DMS114 treated with DMSO at 0.1 percent for 48 hours (cell line): Measurements from ENCODE around the gene ETHE1.
"Not testable (repeated sequence)": the region's sequence is repeated elsewhere in the genome, so short reads cannot be mapped to it uniquely, and the experiment has no call there.

ENCODE experiments used
- DNase-seq: peaks from one replicate; lab custom pipeline; 2025; ENCODE audit not compliant: unreplicated experiment; lab: John Stamatoyannopoulos, UW

Gene ETHE1

DNA sequence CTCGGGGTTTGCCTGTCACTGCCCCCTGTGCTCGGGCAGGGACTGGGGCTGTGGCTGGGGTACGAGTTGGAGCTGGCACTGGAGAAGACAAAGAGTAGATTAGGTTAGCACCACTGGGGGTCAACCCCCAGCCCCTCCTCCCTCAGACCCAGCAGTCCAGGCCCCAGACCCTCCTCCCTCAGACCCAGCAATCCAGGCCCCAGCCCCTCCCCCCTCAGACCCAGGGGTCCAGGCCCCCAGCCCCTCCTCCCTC is 25.1 kb upstream of the ETHE1 start:
- DNase-seq, result no peak

DNA sequence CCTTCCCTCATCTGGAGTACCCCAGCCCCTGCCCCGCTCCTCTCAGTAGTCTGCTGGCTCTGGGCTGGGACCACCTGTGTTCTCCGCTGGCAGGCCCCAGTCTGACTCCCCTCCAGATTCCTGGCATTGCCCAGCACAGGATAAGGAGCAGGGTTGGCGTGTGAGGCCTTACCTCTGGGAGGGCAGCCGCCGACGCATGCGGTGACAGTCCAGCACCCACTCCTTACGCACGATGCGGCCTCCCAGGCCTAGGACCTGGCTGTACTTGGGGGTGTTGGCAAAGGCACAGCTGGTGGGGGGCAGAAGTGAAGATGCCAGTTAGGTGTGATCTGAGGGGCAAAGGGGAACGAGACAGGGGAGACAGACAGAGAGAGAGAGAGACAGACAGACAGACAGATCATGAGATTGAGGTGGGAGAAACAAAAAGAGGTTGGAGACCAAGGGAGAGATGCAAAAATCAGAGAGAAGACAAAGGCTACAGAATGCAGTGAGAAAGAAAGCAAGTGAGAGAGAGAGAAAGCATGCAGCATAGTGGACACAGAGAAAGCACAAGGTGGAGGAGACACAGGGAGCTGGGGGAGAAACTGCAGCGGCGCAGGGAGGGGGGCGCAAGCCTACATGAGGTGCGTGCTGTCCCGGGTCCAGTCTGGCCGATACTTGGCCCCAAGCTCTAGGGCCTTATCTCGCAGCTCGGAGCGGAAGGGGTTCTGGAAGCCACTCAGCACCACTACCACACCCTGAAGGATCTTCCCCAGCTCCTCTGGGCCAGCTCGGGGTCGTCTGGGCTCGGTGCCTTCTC is 24.6 kb upstream of the ETHE1 start:
- DNase-seq, result no peak

DNA sequence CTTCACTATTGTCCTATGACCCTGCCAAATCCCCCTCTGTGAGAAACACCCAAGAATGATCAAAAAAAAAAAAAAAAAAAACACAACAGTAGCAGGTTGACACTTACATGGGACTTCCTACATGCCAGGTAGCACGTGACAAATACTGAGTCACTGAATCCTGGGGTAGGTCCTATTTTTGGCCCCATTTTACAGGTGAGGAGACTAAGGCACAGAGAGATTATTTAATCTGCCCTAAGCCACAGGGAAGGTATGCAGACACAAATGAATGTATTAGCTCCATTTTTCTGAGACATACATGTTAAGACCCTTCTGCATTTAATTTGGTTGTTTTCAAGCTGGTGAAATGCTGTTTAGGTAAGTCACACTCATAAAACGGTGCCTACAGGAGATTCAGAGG is 21.7 kb upstream of the ETHE1 start:
- no peak for DNase-seq

DNA sequence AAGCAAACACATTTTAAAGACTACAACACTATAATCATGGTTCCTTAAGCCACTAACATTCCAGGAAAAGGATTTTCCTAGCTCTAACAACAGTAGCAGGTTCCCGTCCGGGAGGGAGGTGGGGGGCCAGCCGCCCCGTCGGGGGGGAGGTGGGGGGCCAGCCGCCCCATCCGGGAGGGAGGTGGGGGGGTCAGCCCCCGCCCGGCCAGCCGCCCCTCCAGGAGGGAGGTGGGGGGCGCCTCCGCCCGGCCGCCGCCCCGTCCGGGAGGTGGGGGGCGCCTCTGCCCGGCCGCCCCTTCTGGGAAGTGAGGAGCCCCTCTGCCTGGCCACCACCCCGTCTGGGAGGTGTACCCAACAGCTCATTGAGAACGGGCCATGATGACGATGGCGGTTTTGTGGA is 20.9 kb upstream of the ETHE1 start:
- not testable (repeated sequence) for DNase-seq

DNA sequence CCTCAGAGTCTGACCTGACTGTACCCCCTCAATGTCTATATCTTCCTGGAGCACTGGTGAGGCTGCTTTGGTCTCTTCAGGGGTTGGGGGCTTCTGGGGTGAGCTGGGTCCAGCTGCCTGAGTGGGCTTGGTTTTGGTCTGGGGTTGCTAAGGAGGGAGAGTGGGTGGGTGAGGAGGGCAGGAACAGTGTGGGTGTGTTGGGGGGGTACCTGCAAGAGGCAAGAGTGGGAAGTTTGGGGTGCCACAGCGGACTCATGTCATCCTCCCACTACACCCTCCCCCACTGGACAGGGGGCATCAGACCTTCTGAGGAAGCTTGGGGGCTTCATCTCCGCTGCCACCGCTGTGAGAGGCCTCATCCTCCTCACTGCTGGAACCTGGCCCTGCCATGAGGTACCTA is 19.6 kb upstream of the ETHE1 start:
- no peak for DNase-seq

DNA sequence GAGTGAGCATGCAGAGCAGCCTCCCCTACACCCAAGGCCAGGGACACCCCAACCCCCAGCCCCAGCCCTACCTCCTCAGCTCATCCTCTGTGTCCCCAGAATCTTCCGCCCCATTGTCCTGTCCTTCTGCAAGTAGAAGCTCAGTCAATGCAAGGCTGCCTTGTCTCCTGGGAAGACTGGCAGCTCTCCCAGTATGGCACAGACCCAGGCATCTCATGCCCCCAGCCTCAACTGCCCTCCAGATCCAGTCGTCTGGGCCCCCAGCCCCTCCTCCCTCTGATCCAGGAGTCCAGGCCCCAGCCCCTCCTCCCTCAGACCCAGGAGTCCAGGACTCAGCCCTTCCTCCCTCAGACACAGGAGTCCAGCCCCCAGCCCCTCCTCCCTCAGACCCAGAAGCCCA is 19.0 kb upstream of the ETHE1 start:
- no peak for DNase-seq

DNA sequence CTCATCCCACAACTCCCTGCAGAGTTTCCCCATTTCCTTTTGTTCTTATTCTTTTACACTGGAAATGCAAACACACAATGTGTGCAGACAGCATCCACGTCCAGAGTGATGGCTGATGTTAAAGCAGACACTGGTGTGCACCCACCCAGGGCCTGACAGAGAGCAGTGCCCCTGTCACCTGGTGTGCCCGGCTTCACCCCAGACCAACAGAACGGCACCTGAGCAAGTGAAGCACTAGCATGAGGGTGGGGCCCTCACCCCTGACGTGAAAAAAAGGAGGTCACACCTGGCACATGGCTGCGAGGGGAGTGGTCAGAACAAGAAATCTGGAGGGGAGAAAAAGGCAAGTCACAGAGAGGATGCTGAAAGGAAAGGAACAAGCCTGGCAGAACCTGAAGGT is 18.3 kb upstream of the ETHE1 start:
- DNase-seq, result no peak

DNA sequence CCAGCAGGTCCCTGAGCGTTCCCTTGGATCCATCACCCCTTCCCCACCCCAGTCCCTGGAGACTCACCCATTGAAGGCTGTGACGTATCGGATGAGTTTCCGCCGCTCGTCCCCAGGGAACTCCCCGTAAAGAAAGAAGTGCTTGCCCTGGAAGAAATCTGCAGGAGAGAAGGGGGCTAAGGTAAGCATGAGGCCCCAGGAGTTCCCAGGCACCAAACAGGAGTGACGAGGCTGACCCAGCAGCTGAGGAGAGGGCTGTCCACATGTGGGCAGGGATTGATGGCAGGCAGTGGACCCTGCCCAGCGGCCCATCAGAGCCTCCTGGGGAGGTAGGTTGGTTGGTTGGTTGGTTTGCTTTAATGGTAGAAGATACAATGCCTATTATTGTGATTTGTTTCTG is 17.1 kb upstream of the ETHE1 start:
- no peak for DNase-seq

DNA sequence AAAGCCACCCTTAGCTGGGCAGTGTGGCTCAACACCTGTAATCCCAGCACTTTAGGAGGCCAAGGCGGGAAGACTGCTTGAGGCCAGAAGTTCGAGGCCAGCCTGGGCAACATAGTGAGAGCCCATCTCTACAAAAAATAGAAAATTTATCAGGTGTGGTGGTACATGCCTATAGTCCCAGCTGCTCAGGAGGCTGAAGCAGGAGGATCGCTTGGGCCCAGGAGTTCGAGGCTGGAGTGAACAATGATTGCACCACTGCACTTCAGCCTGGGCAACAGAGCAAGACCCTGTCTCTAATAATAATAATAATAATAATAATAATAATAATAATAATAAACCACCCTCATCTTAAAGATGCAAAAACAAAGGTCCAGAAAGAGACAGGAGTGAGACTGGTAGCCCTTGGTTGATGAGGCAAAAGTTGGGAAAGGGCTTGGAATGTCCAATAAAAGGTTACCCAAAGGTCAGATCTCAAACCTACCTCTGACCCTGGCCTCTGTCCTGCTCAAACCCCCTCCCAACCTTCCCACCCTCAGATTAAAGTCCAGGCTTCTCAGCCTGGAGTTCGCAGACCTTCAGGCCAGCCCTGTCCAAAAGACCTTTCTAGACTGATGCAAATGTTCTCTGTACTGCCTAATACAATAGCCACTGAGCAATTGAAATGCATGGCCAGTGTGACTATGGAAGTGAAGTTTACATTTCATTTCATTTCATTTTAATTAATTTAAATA is 15.1 kb upstream of the ETHE1 start:
- DNase-seq, result no peak

DNA sequence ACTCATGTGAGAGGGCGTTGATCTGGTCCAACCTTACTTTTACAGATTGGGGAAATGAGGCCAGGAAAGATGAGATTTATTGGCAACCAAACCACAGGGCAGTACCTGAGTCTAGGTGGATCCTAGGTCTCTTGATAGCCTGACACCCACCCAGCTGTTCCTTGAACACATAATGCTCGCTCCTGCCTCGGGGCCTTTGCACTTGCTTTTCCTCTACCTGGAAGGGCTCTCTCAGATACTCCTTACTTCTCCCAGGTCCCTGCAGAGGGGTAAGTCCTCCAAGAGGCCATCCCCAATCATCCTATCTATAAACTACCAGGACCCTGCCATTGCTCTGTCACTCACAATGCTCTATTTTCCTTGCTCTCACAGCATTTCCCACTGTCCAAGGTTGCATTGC is 13.4 kb upstream of the ETHE1 start:
- DNase-seq, result no peak

DNA sequence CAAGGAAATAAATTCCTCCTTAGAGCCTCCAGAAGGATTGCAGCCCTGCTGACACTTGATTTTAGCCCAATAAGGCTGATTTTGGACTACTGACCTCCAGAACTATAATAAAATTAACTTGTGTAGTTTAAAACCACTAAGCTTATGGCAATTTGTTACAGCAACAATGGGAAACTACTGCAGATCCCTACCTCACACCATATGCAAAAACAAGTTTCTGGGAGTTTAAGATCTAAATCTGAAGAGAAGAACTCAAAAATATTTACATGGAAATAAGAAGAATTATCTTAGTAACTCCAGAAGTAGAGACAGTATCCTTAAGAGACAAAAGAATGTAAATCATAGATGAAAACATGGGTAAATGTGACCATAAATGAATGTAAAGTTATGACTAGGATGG is 11.9 kb upstream of the ETHE1 start:
- no peak for DNase-seq

DNA sequence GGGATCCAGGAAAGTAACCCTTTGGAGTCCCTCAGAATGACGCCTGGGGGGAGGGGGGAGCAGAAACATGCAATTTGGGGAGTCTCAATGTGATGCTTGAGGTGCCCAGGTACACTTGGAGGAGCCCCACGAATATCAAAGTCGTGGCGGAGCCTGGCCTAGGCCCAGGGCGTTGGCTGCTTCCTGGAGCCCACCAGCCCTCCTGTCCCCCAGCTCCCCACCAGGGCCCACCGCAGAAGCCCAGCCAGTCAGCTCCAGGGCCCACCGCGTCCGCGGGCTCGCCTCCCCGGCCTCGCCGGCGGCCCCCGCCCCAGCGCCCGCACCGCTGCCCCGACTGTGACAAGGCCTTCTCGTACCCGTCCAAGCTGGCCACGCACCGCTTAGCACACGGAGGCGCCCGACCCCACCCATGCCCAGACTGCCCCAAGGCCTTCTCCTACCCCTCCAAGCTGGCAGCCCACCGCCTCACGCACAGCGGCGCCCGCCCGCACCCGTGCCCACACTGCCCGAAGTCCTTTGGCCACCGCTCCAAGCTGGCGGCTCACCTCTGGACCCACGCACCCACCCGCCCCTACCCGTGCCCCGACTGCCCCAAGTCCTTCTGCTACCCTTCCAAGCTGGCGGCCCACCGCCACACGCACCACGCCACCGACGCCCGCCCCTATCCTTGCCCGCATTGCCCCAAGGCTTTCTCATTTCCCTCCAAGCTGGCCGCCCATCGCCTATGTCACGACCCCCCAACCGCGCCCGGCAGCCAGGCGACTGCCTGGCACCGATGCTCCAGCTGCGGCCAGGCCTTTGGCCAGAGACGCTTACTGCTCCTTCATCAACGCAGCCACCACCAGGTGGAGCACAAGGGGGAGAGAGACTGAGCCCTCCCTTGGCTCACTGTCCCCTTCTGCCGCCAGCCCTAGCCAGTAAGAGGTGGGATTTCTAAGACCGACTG is 8.1 kb upstream of the ETHE1 start:
- no peak for DNase-seq

DNA sequence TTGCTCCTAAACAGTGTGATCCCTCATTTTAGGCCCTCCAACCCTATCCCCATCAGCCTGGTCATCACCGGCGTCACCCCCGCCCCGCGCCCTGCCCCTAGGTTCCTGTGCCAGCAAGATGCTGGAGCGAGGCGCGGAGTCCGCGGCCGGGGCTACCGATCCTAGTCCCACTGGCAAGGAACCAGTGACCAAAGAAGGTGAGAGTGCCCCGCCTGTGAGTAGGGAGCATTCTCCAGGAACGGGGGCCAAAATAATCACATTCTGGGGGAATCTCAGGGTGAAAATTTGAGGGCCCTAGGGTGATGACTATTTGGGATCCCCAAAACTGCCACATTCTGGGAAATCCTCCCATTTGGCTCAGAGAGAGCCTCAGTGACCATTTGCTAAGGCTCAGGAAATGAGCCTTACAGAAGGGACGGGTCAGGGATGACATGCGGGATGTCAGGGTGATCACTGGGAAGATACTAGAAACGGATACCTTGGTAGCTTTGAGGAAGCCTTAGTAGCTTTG is 7.4 kb upstream of the ETHE1 start:
- DNase-seq, result no peak

DNA sequence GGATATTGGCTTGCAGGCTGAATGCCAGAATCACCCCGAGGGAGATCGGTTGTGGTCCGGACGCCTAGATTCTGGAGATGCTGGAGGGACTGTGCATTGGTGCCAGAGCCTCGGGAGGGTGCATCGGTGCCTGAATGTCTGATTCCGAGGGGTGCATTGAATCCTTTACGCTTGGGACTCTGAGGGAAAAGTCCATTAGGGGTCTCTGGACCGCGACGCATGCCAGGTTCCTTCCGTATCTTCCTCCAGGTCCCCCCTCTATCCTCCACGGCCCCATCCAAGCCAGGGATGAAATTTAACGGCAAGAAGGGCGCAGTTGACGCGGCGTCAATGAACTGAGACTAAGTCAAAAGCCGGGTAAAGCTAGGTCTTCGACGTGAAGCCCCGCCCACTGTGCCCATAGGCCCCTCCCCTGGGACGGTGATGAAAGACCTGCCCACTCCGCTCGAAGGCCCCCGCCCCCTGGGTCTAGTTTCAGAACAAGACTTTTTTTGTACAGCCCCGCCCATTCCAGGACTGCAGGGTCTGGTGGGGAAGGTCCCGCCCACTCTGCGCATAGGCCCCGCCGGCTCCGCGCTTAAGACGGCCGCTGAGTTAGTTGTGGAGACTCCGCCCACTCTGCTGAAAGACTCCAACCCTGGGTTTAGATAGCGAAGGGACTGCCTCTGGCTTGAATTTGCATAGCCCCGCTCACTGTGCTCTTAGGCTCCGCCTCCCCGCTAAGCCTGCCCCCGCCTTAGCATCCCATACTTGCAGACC is 6.7 kb upstream of the ETHE1 start:
- peak; percentile 89 for DNase-seq

DNA sequence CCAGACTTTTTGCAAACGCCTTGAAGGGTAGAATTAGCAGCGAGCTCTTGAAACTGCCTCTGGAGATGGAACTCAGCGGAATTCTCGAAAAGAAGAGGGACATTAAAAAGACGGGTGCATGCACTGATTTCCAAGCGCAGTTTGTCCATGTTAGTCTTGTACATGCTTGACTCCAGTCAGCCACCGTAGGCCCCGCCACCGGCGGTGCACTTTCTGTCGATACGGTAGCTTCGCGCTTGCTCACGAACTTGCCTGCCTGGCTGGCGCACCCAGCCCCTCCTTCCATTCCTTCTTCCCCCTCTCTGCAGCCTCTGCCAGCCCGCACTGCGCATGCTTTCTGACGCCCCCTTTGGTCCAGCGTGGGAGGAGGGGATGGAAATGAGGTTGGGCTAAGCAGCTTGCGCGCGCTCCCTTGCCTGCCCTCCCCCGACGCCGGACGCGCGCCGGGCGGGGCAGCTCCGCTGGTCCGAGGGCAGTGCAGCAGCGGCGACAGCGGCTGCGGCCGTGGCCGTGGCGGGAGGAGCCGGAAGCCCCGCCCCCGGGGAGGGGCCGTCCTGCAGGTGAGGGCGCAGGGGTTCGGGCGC is 6.1 kb upstream of the ETHE1 start, which contains the start of gene ZNF575:
ZNF575 (plus strand) TSS at position 227 of the 584 bp plus-strand sequence. CDS start 1,235 bp downstream, outside the sequence.
- peak; percentile 73 for DNase-seq

DNA sequence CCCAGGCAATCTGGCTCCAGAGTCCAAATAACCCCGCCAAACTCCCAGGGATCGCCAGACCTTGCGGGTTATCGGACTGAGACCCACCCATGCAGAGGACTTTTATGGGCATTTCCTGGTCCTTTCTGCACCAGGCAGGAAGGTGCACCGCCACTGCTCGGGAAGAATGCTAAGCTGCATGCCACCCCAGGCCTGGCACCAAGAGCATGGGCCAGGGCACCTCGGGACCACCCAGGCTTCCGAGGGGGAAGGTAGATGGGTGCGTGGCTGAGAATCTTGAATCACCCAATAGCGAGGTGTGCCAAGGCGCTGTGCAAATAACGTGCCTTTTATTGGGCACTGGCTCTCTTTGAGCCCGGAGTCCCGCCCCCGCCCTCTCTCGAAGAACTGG is 5.6 kb upstream of the ETHE1 start:
- DNase-seq, result peak; percentile 60

DNA sequence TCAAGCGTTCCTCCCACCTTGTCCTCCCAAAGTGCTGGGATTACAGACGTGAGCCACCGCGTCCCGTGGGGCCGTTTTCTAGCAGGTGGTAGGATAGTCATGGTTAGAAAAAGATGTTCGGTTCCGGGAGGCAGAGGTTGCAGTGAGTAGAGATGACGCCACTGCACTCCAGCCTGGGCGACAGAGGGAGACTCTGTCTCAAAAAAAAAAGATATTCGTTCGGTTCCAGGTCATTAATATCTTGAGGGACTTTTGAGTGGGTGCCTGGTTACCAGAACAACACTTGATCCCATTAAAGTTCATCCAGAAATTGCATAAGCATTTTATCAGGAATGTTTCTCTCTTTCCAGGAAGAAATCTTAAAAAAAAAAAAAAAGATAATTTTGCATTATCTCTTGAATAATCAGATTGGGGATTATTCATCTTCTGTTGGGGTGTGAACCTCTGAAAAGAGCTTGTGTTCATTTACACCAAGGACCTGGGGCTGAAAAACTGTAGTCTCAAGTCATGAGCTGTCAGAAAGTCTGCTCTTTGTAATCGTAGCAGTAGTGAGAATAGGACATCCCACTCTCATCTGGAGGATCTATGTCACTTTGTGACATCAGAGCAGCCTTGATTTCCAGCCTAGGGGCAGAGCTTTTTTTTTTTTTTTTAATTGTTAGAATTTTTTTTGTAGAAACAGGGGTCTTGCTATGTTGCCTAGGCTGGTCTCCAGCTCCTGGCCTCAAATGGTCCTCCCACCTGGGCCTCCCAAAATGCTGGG is 1.0 kb upstream of the ETHE1 start:
- no peak for DNase-seq

DNA sequence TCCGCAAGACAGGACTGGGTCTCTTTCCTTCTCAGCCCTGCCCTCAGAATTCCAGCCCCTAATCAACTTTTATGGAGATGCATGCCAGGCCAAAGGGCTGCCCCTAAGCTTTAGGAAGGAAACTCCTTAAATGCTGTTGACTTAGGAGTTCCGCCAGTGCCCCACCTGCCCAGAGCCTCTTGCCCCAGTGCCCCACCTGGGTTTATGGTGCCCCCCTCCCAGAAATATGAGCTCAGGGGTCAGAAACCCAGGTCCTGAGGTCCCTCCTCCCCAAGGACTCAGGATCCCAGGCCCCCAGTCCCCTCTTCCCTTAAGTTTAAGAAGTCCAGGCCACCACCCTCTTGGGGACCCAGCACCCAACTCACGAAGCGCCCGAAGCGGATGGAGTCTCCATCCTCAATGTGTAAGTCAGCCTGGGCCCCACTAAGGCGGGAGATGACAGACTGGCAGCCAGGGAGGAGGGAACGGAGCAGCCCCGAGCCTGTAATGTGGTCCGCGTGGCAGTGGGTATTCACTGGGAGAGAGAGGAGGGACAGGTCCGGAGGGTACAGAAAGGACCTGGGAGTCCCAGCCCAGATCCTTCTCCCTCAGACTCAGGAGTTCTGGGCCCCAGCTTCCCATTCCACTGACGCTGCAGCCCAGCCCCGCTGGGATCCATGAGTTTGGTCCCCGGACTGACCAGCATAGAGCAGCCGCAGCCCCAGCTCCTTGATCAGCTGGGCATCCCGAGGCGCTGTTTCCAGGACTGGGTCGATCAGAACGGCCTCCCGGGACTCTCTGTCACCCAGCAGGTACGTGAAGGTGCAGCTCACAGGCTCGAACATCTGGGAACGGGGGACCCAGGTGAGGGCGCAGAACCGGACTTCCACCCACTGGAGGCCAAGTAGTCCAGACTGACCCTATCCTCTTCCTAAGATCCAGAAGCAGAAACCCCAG is 897 bp downstream of the ETHE1 start:
- DNase-seq, result no peak
